Activated CD4-positive, CD25-positive, alpha-beta regulatory T cell treated with anti-CD3 and anti-CD28 coated beads, Interleukin-2, amount 50 U/mL, for 24 hours (primary cell): ENCODE data around the gene PRKAR1A.
"Not testable (repeated sequence)": the region's sequence is repeated elsewhere in the genome, so short reads cannot be mapped to it uniquely, and the experiment has no call there.

ENCODE experiments used
- ATAC-seq, 2 donors: fragments of 150-1000 bp; cut with Tn5 transposase; one replicate each; pipeline ENCODE4 v1.10.0; 2021; ENCODE audit warnings: mild to moderate bottlenecking in 1 of 2, moderate library complexity in 1 of 2

The PRKAR1A gene

DNA sequence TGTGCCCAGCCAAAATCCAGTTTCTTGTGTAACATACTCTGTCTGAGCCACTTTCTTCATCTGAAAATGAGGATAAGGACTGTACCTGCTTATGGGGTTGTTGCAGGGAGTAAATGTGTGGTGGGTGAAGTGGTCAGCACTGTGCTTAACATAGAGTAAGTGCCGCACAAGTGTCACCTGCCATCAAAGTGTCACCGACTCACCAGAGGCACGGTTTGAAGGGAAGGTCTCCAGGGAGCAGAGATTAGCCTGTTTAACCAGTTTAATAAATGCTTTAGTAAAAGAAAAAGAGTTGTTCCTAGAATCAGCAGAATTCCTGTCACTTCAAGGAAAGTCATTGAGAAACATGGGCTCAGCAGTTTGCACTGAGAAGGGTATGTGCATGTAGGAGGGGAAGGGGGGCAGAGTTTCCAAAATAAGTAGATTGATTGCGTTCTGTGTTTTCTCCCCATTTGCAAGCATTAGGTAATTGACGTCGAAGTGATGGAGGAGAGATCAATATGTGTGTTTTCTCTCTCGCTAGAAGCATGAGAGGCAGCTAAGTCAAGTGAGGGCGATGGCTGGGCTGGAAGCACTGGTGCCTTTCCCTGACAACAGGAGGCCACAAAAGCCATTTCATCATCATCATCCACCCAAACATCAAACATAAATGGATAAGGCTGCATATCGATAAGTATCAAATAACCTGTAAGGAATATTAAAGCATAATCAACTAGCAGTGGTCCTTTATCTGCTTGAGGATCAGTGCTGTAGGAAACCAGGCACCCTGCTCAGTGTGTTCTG, 69.8 kb downstream of the PRKAR1A start:
- ATAC-seq: no peak

DNA sequence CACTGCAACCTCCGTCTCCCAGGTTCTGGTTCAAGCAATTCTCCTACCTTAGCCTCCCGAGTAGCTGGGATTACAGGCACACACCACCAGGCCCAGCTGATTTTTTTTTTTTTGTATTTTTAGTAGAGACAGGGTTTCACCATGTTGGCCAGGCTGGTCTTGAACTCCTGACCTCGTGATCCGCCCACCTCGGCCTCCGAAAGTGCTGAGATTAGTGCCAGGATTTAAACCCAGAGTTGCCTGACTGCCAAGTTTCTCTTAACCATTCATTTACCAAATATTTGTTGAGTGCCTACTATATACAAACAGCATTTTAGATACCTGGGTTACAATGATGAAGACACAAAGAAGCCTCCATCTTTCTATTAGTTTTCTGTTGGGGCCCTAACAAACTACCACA, 70.6 kb downstream of the PRKAR1A start:
- not testable (repeated sequence) for ATAC-seq

DNA sequence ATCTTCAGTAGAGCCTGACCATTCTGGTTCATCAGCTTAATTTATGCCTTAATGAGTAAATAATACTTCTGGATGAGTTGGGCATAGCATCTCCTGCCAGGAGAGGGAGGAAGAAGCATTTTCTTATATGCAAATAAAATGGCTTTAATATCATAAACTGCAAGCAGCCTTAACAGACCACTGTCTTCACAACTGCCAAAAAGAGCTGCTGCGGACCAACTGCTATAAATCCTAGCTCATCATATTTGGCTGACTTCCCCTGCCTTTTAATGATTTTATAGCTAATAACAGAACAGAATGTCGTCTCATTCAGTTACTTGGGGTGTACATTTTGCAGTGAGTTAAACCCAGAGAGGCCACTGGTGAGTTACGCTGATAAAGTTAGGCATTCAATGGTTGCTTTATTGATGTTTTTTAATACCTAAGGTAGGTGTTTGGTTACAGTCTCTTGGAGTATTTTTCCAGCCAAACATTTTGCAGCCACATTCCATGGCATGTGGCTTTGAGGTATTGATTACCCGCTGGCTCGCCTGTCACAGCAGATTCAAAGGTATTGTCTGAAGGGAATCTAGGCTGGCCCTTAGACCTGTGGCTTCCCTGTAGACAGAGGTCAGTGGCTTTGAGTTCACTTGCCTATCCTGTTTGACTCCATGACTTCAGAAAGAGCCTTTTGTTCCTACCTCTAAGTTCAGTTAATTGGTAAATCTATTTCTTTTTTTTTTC, 72.5 kb downstream of the PRKAR1A start:
- ATAC-seq: no peak

DNA sequence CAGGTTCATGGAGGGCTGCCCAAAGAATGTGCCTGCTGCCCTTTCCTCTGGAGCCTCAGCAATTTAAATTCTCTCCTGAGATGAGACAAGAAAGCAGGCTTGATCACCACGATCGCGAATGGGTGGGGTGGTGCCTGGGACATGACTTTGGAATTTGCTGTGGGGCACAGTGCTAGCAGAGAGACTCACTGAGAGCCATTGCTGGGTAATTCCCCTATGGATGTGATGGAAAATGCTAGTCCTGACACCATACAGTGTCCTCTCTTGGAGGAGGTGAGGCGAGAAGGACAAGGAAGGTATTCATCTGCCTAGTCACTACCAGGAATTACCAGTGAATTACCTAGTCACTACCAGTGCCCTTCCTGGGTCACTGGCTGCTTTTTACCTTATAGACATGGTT, 73.4 kb downstream of the PRKAR1A start:
- ATAC-seq: no peak

DNA sequence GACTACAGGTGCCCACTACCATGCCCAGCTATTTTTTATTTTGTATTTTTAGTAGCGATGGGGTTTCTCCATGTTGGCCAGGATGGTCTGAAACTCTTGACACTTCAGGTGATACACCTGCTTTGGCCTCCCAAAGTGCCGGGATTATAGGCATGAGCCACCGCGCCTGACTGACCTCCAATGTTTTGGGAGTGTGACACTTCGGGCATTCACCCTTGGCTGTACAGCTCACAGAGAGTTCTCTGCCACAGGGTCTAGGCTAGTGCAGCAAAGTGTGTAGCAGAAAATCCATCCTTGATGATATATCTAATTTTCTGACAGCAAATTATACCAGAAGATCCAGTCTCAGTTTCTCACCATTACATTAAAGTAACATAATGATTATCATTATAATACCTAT, 74.8 kb downstream of the PRKAR1A start:
- no peak for ATAC-seq

DNA sequence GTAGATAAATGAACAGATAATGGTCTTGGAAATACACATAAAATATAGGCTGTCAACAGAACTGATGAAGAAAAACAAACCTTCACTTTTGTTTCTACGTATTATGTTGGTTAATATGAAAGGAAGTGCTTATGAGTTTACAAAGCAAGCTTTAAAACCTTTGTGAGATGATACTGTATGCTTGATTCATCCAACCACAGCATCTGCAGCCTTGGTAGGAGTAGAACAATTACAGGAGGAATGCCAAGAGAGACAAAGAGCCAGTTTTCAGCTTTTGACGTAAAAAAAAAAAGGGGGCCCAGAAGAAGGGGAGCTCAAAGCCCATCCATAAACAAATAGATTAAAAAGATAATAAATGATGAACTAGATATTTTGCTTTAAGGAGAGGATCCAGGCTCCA, 75.6 kb downstream of the PRKAR1A start:
- no peak for ATAC-seq

DNA sequence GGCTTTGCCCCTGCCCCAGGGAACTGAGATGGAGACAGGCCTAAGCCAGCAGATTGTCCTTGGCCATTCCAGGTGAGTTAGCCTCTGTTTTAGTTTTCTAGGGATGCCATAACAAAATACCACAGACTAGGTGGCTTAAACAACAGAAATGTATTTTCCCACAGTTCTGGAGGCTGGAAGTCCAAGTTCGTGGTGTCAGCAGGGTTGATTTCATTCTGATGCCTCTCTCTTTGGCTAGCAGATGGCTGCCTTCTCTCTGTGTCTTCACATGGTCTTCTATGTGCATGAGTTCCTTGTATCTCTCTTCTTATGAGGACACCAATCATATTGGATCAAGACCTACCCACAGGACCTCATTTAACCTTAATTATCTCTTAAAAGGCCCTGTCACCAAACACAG, 76.1 kb downstream of the PRKAR1A start:
- no peak for ATAC-seq

DNA sequence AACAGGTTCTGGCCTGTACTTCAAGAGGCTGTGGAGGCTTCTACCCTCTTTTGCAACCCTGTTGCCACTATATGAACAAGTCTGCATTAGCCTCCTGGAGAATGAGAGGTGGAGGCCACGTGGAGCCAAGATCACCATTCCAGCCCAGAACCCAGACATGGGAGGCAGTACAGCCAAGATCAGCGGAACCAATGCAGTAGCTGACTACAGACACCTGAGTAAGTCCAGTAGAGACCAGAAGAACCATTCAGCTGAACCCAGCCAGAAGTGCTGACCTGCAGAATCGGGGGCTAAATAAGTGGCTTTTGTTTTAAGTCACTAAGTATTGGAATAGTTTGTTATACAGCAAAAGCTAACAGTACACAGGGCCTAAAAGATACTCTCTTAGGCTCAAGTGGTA, 76.9 kb downstream of the PRKAR1A start:
- ATAC-seq: no peak

DNA sequence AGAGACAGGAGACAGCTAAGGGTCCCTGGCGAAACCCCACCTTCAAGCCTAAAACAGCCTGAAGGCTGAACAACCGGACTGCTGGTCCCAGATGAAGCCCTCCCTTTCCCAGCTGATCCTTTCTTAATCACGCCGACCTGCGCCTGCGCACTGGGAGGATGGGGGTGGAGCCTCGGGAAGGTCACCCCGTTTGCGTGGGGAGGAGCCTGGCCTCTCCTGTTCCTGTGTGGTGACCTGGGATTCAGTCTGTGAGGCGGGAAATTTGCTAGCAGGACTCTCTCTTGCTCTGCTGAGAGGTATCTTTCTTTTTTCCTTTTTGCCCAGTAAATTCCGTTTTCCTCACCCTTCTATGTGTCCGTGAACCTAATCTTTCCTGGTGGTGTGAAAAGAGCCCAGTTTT, 79.4 kb downstream of the PRKAR1A start:
- no peak for ATAC-seq

DNA sequence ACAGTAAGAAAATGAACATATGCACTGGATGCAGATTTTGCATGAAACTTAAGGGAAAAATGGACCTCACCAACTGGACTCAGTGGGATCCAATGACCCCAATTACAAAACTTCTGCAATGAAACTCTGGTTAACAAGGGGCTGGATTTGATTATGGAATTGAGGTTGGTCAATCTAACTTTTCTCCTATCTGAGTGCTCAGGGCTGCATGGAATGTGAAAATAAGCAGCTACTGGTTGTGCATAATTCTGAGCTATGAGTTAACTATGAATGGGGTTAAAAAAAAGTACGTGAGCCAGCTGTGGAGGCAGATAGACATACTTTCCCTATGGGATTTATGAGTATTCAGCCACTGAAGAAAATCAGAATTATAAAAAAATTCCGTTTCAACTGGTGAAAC, 79.8 kb downstream of the PRKAR1A start:
- ATAC-seq: no peak

DNA sequence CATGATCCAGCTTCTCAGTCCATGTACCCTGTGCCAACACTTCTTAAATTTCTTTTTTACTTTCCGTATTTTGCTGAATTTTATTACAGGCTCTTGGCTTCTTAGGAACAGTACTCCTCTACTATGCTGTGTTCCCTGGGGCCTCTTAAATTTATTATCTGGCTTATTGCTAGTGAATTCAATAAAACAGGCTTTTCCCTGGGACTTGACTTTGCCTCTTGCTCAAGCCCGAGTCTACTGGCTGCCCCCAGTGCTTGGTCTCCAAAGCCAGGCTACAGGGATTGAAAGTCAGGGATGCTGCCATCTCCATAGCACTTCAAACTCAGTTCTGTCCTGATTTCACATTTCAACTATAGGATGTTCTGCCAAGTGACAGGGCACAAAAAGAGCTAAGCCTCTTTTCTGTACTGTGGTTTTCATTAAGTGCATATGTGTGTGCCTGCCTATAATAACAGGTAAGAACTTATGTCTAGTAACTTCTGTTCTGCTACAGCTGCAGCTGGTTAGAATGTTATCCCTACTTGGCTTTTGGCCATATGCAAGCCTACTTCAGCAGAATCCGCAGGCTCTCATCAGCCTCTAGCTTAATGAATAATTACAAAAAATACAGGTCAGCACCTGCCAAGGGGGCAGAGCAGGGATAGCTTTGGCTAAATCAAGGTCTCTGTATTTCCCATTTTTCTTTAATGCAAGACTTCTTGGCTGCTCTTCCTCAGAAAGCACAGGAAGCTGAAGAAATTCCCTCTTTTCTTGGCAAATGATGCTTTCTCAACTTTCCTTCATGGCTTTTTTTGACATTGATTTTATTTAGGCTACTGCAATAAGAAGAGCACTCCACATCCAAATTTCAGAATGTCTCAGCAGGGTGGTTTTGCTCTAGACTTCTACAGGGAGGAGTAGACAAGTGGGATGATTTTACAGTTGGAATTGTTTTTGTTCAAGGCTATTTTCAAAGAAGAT, 80.7 kb downstream of the PRKAR1A start:
- no peak for ATAC-seq

DNA sequence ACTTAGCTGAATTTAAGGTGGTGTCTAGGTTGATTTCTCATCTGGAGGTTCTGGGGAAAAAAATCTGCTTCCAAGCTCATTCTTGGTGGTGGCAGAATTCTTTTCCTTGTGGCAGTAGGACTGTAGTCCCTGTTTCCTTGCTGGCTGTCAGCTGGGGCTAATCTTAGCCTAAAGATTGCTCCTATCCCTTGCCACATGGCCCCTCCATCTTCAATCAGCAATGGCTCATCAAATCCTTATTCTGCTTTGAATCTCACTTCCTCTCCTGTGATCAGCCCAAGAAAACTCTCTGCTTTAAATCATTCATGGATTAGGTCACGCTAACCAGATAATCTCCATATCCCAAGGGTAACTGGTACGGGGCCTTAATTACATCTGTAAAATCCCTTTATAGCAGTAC, 82.3 kb downstream of the PRKAR1A start:
- no peak for ATAC-seq

DNA sequence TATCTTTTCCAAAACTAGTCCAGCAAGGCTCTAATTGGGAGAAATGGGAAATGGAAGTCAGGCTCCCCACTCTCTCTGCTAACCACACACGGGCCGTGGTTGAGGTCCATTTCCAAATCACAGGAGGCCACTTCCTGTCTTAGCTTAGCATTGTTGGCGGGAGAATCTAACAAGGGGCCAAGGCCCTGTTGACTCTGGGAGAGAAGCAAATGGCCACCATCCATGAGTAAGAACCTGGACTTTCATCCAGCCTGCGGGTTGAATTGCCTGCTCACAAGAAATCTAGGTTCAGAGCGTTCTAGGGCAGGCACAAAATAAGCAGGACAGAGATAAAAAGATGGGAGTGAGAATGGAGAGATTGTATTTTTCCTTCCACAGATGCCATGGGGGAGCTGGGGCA, 83.3 kb downstream of the PRKAR1A start:
- no peak for ATAC-seq

DNA sequence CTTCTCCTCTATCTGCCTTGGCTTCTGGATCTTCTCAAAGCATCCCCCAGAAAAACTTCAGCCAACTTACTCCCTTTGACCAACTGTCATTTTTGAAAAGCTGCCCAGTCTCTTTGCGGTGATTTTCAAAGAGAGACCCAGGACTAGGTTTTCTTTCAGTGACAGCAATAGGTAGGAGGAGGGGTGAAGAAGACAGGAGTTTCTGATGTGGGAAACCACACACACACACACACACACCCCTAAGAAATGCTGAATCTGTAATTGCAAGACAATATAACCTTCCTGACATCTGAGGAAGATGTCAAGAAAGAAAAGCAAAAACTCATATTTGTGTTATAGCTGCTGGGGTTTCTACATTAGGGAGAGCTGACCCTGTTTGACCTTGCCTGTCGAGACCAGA, 83.8 kb downstream of the PRKAR1A start:
- no peak for ATAC-seq

DNA sequence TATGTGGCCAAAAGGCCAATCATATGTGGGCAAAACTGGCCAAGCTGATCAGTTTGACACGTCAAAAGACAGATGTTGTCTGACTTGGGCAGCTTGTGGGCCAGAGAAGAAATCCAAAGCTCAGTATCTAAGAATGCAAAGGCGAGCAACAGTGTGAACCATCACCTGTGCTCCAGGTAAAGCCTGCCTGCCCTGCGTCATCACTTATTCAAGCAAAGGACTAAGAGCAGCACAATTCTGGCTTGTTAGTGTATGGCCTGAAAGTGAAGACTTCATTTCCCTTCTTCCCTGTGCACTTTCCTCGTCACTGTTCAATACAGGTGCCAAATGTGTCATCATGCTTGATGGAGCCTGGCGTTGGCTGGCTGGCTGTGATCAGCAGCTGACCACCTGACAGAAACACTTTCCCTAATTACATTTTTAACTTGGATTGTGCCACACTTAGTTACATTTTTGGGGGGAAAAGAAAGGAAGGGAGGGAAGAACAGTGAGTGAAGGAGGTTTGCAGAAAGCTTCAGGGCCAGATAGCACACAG, 84.2 kb downstream of the PRKAR1A start:
- ATAC-seq: no peak

DNA sequence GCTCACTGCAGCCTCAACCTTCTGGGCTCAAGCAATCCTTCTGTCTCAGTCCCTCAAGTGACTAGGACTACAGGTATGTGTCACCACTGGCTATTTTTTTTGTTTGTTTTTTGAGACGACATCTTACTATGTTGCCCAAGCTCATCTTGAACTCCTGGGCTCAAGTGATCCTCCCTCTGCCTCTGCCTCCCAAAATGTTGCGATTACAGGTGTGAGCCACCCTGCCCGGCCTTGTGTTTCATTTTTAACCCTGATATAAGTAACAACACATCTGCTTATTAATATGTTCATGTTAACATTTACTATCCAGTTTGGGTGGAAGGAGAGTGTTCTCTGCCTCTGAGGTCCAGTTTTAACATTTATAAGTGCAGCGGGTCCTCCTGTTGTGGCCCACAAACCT, 85.8 kb downstream of the PRKAR1A start:
- no peak for ATAC-seq

DNA sequence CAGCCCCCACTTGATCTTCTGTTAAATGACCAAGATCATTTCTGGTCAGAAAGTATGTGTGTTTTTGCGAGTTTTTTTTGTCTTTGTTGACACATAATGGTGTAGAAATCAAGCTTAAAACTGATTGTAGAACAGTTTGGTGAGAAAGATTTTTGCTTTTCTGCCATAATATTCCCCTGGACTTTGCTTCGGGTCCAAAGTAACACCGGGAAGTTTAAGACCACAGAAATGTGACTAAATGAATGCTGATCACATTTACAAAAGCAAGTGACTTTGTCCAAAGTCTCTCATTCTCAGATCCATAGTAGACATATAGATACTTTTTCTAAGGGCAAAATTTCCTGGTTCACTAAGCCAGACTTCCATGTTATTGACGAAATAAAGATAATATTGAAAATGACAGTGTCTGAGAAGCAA, 86.3 kb downstream of the PRKAR1A start:
- no peak for ATAC-seq

DNA sequence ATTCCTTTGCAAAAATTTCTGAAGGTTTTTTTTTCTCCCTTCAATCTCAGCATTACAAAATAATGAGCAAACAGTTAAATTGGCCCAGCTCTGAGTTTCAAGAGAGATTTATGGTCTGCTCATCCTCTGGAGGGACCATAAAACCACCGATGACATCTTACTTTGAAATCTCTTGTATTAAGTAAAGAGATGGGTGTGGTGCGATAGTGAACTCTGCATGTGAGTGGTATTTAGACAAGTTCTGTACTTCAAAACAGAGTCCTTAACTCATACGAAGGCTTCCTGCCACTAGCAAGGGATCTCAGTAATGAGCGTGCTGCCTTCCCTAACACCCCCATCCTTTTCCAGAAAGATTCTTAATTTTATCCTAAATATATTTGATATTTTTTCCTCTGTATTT, 86.9 kb downstream of the PRKAR1A start:
- ATAC-seq: no peak

DNA sequence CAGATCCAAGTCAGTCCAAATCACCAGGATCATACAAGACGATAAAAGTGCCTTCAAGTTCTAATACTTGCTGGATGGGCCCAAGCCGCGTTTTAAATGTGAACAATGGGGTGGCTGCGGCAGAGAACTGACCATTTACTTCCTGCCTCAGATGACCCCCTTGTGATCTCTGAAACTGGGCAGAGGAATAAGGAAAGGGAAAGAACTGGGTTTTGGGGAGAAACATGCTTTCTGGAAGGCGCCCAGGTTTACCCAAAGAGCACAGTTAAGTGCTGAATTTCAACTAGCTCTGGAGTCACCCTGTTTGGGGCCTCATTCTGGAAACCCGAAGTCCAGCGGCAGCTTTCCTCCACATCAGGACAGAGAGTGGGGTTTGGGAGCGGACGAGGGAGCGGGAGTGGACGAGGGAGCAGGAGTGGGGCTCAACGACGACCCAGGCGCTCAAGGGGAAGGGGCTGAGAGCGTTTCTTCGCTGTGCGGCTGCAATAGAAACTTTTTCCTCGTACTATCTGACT, 87.4 kb downstream of the PRKAR1A start:
- ATAC-seq: no peak

DNA sequence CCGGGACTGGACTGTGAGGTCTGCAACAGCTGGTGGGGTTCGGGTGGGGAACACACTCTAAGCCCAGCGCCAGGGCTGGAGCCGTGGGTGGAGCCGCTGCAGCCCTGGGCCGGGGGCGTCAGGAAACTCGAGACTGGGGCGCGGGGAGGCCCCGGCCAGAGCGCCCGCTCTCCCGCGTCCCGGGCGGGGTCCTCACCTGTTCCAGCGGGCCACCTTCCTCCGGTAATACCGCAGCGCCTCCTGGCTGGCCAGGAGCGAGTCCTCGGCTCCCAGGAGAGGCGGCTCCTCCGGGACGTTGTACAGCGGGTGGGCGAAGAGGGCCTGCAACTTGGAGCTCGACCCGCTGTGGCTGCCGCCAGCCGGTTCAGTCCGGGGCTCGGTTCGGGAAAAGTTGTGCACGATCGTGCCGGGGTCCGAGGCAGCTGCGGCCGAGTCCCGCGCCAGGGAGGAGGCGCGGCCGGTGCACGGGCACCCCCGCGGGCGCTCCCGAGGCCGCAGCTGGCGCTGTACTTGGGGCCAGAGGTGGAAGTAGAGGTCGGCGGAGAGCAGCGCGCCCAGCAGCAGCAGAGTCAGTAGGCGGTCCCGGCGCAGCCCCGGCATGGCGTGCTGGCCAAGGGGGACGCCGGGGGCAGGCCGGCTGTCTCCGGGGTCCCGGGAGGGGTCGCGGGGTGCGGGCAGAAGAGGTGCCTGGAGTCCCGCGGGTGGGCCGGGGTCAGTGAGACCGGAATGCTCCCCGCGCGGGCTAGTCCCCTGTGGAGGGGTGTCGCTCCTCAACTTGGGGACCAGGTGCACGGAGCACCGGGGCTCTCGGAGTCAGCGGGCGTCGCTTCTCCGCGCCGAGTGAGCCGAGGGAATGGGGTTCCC, 88.1 kb downstream of the PRKAR1A start:
- ATAC-seq: no peak
